Activated naive CD4-positive, alpha-beta T cell (primary cell): ENCODE measurements around the gene CDC26.
"Not testable (repeated sequence)": the region's sequence is repeated elsewhere in the genome, so short reads cannot be mapped to it uniquely, and the experiment has no call there.

Source experiments
- DNase-seq, 4 experiments: peaks; one replicate each; lab custom pipeline; 2025; lab: John Stamatoyannopoulos, UW

Gene CDC26

DNA sequence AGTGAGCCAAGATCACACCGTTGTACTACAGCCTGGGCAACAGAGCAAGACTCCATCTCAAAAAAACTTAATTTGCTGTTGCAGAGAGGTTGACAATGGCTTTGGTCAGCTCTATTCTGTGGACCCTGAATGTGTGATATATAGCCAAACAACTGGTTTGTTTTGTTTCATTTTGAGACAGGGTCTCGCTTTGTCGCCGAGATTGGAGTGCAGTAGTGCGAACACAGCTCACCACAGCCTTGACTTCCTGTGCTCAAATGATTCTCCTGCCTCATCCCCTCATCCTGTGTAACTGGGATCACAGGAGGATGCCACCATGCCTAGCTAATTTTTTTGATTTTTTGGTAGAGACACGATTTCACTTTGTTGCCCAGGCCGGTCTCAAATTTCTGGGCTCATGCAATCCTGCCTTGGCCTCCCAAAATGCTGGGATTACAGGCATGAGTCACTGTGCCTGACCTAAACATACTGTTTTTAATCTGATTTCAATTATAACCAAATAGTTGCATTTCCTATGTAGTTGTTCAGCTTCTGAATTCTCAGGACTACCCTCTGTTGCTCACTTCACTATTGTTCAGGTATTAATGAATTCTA, 18.0 kb upstream of the CDC26 start:
- no peak for DNase-seq

GRCh38 chr9:113290052-113290607, 14.8 kb upstream of the CDC26 start:
- DNase-seq: no peak

DNA sequence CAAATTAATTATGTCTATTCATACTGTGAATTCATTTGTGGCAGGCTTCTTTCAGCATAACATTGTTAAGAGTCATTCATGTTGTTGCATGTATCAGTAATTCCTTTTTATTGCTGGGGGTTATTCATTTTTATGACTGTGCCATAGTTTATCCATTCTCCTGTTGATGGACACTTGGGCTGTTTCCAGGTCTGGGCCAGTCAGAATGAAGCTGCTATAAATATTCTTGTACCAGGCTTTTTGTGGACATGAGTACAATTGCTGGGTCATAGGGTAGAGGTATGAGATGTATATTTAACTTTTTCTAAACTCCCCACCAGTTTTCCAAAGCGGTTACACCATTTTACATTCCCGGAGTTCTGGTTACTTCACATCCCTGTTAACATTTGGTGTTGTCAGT, 13.7 kb upstream of the CDC26 start:
- DNase-seq: no peak

DNA sequence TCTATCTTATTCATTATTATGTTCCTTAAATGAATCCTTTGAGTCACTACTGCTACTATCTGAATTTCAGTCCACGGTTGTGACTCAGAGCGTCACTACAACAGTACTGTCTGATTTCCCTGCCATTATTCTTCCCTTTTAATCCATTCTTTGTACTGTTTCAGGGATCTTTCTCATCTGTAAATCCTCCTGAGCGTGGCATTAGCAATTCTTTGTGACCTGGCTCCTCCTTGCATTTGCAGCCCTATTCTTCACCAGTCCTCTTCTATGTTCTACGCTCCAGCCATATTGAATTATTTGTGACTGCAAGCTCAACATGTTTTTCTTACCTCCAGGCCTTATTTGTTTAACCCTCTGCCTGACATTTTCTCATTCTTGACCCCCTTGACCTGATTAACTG, 6.0 kb upstream of the CDC26 start:
- DNase-seq: no peak

DNA sequence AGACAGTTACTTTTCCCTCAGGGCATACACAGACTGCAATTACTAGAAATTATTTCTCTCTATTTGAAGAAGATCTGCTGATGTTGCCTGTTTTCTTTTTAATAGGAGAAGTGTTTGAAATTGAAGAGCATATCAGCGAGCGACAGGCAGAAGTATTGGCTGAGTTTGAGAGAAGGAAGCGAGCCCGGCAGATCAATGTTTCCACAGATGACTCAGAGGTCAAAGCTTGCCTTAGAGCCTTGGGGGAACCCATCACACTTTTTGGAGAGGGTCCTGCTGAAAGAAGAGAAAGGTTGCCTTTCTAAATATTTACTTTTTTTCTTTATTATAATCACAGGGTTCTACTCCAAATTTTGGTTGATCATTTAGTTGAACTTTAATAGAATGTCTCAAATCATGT, 3.5 kb upstream of the CDC26 start:
- DNase-seq: no peak

DNA sequence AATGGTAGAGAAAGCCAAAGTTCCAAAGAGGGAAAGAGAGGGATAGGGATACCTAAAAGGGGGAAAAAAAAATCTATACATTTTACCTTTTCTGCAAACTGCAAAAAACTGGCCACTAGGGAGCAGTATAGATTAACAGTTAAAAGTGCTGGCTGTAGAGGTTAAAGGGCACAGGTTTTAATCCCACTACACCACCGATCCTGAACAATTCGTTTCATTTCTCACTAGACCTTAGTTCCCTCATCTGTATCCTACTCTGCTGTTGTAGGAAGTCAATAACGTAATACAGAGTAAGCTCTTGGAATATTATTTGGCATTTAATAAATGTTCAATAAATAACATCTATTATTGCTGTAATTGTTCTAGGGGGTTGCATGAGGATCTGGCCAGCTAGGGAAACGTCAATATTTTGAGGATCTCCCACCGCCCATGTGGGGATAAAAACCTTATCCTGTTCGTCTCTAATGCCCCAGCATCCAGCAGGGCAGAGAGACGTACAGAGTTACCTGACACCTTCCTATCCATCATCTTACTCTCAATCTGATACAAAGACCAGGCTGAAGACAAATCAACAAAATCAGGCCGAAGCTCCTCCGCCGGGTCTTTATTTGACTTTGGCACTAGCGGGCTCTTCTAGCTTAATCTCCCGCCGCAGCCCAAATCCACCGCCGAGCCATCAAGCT, 757 bp downstream of the CDC26 start:
- DNase-seq: peak in 2 of 4 experiments; percentile 24

DNA sequence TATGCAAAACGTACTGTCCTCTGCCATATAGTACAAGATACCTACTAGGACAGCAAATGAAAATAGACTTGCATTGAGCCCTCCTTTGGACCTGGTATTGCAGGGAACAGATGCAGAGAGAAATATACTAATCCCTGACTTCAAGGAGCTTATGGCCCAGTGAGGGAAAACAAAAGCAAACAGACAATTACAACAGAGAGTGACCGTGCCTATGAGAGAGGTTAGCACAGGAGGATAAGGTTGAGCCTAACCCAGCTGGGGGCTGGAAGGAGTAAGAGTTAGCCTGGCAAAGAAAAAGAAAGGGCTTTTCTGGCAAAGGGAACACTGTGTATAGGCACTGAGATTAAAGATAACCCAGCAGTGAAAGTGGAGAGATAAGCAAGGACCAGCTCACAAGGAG, 5.5 kb downstream of the CDC26 start:
- no peak for DNase-seq

GRCh38 chr9:113269355-113269754, 6.0 kb downstream of the CDC26 start:
- no peak for DNase-seq

DNA sequence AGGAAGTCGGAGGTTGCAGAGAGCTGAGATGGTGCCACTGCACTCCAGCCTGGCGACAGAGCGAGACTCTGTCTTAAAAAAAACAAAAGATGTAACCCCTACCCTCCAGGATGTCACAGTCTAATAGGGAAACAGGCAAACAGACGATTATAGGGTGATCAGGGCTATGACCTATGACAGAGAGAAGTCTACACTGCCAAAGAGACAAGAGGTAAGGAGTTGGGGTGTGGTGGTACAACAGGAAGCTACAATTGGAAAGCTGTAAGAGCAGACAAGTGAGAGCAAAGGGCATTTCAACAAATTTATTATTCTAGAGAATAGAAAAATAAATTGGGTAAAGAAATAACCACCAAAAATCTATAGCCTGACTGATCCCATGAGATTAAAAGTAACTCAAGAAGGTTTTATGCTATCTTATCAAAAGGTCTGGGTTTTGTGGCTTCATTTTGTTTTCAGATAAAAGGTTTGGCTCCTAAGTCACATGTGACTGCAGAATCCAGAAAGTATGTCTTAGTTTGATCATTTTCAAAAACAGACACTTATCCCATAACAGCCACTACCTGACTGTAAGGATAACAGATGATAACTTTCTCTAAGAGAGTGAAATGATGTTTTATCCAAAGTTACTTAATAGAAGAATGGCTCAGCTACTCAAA, 7.3 kb downstream of the CDC26 start:
- no peak for DNase-seq

GRCh38 chr9:113266174-113266573, 9.2 kb downstream of the CDC26 start:
- no peak for DNase-seq

DNA sequence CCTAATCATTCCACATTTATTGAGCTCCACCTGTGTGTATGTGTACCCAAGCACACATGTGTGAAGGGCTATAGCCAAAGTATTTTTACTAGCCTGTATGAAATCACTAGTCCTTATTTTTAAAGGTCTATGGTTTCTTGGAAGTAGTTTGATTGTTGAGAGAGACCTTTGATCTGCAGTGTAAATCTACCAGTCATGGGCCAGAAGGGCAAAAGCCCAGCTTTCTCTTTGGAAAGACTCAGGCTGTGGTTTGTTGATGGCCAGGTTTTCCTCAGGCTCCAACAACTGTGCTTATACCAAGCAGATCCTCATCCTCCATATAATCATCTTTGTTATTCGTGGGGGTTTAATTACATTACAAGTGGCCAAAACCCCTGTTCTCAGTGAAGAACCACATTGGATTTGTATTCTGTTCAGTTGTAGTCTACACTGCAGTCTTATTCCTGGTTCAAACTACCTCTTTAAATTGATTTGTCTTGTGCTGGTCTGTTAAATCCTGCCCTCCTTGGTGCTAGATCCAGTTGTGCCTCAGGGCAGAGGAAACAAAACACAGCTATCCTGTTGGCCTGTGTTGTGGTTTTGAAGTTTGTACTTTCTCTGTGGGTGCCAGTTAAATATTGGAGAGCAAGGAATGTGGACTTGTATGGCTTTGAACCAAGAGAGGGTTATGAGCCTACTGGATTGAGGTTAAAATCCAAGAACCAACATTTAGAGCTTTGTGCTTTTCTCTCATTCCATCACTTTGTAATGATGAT, 13.3 kb downstream of the CDC26 start:
- no peak for DNase-seq

DNA sequence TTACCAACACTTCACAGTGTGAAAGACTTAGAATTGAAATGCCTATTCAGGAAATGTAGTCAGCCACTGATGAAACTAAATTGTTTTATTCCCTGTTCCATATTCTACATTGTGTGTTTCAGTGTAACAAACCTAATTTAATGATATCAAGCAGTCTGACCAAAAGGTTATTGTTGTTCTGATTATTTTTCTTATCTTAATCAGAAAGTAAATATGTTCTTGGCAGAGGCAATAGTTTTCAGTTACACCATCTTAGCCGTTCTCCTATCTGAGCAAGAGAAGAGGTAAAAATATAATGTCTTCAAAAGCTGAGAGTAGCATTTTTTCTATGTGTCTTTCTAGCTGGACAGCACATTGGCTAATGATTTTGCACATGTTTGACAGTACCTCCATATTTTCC, 17.1 kb downstream of the CDC26 start:
- no peak for DNase-seq

GRCh38 chr9:113257863-113258262, 17.5 kb downstream of the CDC26 start:
- DNase-seq: no peak

GRCh38 chr9:113255438-113255837, 19.9 kb downstream of the CDC26 start:
- DNase-seq: no peak

GRCh38 chr9:113254991-113255390, 20.4 kb downstream of the CDC26 start:
- no peak for DNase-seq

DNA sequence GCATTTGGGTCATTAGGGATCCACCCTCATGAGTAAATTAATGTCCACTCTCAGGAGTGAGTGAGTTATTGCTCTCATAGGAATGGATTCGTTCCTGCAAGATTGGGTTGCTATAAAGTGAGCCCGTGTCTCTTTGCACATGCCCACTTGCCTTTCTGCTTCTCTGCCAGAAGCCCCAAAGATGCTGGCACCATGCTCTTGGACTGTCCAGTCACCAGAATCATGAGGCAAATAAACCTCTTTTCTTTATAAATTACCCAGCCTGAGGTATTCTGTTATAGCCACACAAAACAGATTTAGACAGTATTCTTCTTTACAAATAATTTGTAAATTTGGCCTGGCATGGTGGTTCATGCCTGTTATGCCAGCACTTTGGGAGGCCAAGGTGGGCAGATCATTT, 24.6 kb downstream of the CDC26 start:
- DNase-seq: no peak

GRCh38 chr9:113249661-113250060, 25.7 kb downstream of the CDC26 start:
- DNase-seq: not testable (repeated sequence)

DNA sequence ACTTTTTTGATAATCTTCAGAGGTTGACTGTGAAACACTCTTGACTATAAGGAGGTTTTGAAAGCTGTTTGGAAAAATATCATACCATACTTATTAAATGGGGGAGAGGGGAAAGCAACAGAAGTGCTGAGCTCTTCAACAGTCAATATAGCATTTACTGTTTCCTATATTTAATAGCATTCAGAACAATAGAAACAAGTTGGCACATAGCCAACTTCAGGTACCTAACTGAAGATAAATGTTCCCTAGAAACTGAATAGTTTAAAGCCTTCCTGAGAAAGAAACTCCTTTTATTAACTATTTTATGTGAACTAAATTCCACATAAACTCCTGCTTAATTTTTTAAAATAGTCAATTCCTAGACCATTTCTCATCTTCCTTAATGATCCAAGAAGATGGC, 27.7 kb downstream of the CDC26 start:
- DNase-seq: no peak

GRCh38 chr9:113246928-113247327, 28.4 kb downstream of the CDC26 start:
- DNase-seq: no peak

DNA sequence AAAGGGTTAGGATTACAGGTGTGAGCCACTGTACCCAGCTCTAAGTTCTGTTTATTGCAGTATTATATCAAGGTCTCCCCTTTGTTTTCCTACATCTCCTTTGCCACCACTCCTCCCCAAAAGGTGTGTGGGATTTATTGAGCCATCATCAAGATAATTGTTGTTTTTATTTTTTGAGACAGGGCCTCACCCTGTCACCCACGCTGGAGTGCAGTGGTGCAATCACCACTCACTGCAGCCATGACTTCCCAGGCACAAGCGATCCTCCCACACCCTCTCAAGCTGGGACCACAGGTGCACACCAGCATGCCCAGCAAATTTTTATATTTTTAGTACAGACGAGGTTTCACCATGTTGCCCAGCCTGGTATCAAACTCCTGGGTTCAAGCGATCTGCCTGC, 29.5 kb downstream of the CDC26 start:
- no peak for DNase-seq

- no peak for DNase-seq
Measured at GRCh38 chr9:113244556-113244955, 30.8 kb downstream of the CDC26 start.

- no peak for DNase-seq
Measured at GRCh38 chr9:113241161-113241560, 34.2 kb downstream of the CDC26 start.

DNA sequence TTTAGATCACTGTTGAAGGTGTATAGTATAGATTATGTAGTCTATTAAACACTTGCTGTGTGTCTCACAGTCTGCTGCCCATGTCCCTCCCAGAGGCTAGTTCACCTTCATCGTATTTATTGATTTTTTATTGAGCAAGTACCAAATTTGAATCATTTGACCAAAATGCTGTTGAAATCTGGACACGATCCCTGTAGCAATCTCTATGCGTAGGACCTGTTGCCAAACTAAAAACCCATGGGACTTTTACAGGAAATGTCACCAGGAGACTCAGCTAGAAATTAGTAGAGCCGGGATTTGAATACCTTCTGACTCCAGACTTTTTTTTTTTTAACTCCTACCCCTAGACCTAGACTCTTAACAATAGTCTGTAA, 36.5 kb downstream of the CDC26 start:
- DNase-seq: no peak
